SK-N-MC (cell line): ENCODE measurements around the gene CXCR2.
"Not testable (repeated sequence)": the region's sequence is repeated elsewhere in the genome, so short reads cannot be mapped to it uniquely, and the experiment has no call there.

Experiments
- DNase-seq: peaks from one replicate; pipeline ENCODE4 v3.0.0-alpha.2; 2011; ENCODE audit warnings: low read depth, low spot score
- H3K27ac ChIP-seq: fragments of 200-600 bp; sonication (generic); 2 replicates; pipeline ENCODE4 v1.5.1; 2016; ENCODE audit warnings: mixed run types
- H3K36me3 ChIP-seq: fragments of 200-600 bp; sonication (generic); 2 replicates; pipeline ENCODE4 v1.6.1; 2017; ENCODE audit warnings: antibody characterized with exemption, low read length, mixed read lengths; ENCODE audit not compliant: insufficient read depth
- H3K4me3 ChIP-seq: fragments of 200-600 bp; sonication (generic); 2 replicates; pipeline ENCODE4 v1.5.1; 2016
- H3K9ac ChIP-seq: fragments of 200-600 bp; sonication (generic); 2 replicates; pipeline ENCODE4 v1.8.0; 2017; ENCODE audit warnings: mixed run types, mixed read lengths; ENCODE audit not compliant: insufficient read length
- H3K9me3 ChIP-seq: fragments of 200-600 bp; sonication (generic); 2 replicates; pipeline ENCODE4 v1.6.1; 2017; ENCODE audit warnings: low read depth, mild to moderate bottlenecking, antibody characterized with exemption, low read length, moderate library complexity, mixed read lengths
- EZH2 ChIP-seq: fragments of 200-600 bp; sonication (generic); IDR thresholded peaks from one replicate; pipeline ENCODE4 v1.6.1; 2017; ENCODE audit warnings: antibody characterized with exemption
- FOXP2 ChIP-seq: optimal IDR thresholded peaks from 2 replicates; pipeline ENCODE3; 2011; ENCODE audit warnings: mild to moderate bottlenecking, moderate library complexity; ENCODE audit not compliant: insufficient read depth; ENCODE audit errors: extremely low read length, control extremely low read depth
- POLR2AphosphoS5 ChIP-seq: IDR thresholded peaks from 2 replicates; pipeline ENCODE4 v1.6.1; 2012; ENCODE audit warnings: mild to moderate bottlenecking, low read depth, low read length, borderline replicate concordance

The CXCR2 gene

GRCh38 chr2:218089259-218089658 lies 36.6 kb upstream of the CXCR2 start:
- TF ChIP-seq FOXP2 (no peak), POLR2AphosphoS5 (no peak), EZH2 (no peak)

GRCh38 chr2:218091746-218092145 lies 34.1 kb upstream of the CXCR2 start:
- H3K36me3 ChIP-seq = no peaks in the 10 kb centered on the region
- no peak overlapping the region for H3K9ac ChIP-seq
- TF ChIP-seq POLR2AphosphoS5 = no peak
- TF ChIP-seq FOXP2 = no peak
- no peak overlapping the region for H3K4me3 ChIP-seq
- H3K27ac ChIP-seq = no peak overlapping the region
- no peak for DNase-seq
- no peaks in the 10 kb centered on the region for H3K9me3 ChIP-seq

More at GRCh38 chr2:218089259-218089658, 36.6 kb upstream of the CXCR2 start:
- DNase-seq = no peak
- H3K9ac ChIP-seq = no peak overlapping the region
- no peak overlapping the region for H3K4me3 ChIP-seq
- H3K36me3 ChIP-seq = no peaks in the 10 kb centered on the region
- no peak overlapping the region for H3K27ac ChIP-seq
- no peaks in the 10 kb centered on the region for H3K9me3 ChIP-seq

- Histone ChIP-seq H3K9me3 (no peaks in the 10 kb centered on the region), H3K27ac (no peak overlapping the region), H3K9ac (no peak overlapping the region), H3K36me3 (no peaks in the 10 kb centered on the region), H3K4me3 (no peak overlapping the region)
- TF ChIP-seq POLR2AphosphoS5 = no peak
- TF ChIP-seq FOXP2 = no peak
- TF ChIP-seq EZH2 = no peak
- DNase-seq = no peak
Measured at GRCh38 chr2:218093879-218094278, 31.9 kb upstream of the CXCR2 start.

- no peak for DNase-seq
- TF ChIP-seq POLR2AphosphoS5 = no peak
- no peak for TF ChIP-seq FOXP2
- TF ChIP-seq EZH2 = no peak
- no peak overlapping the region for H3K27ac ChIP-seq
- no peak overlapping the region for H3K4me3 ChIP-seq
- no peaks in the 10 kb centered on the region for H3K36me3 ChIP-seq
- no peaks in the 10 kb centered on the region for H3K9me3 ChIP-seq
- no peak overlapping the region for H3K9ac ChIP-seq
Measured at GRCh38 chr2:218095853-218096252, 30.0 kb upstream of the CXCR2 start.

- Histone ChIP-seq H3K27ac (no peak overlapping the region), H3K9me3 (no peaks in the 10 kb centered on the region), H3K36me3 (no peaks in the 10 kb centered on the region), H3K9ac (no peak overlapping the region), H3K4me3 (no peak overlapping the region)
- TF ChIP-seq EZH2 (no peak), POLR2AphosphoS5 (no peak), FOXP2 (no peak)
- no peak for DNase-seq
Measured at GRCh38 chr2:218097975-218098374, 27.9 kb upstream of the CXCR2 start.

GRCh38 chr2:218108834-218109233 lies 17.0 kb upstream of the CXCR2 start:
- DNase-seq, H3K36me3 ChIP-seq, H3K9ac ChIP-seq, H3K27ac ChIP-seq, H3K9me3 ChIP-seq, H3K4me3 ChIP-seq: not testable (repeated sequence)

- not testable (repeated sequence) for H3K27ac ChIP-seq, H3K36me3 ChIP-seq, H3K4me3 ChIP-seq, DNase-seq, H3K9ac ChIP-seq, H3K9me3 ChIP-seq
Measured at GRCh38 chr2:218121789-218122188, 4.0 kb upstream of the CXCR2 start.

GRCh38 chr2:218122286-218122685 lies 3.5 kb upstream of the CXCR2 start:
- H3K9me3 ChIP-seq, DNase-seq, H3K4me3 ChIP-seq, H3K9ac ChIP-seq, H3K36me3 ChIP-seq, H3K27ac ChIP-seq: not testable (repeated sequence)

- no peaks in the 10 kb centered on the region for H3K9me3 ChIP-seq
- no peak overlapping the region for H3K27ac ChIP-seq
- no peak overlapping the region for H3K9ac ChIP-seq
- TF ChIP-seq EZH2 (no peak), FOXP2 (no peak), POLR2AphosphoS5 (no peak)
- no peaks in the 10 kb centered on the region for H3K36me3 ChIP-seq
- no peak for DNase-seq
- no peak overlapping the region for H3K4me3 ChIP-seq
Measured at GRCh38 chr2:218123986-218124385, 1.8 kb upstream of the CXCR2 start.

- Histone ChIP-seq H3K9me3 (no peaks in the 10 kb centered on the region), H3K27ac (no peak overlapping the region), H3K36me3 (no peaks in the 10 kb centered on the region), H3K9ac (no peak overlapping the region), H3K4me3 (no peak overlapping the region)
- DNase-seq = no peak
- no peak for TF ChIP-seq FOXP2
- TF ChIP-seq EZH2 = no peak
- no peak for TF ChIP-seq POLR2AphosphoS5
Measured at GRCh38 chr2:218125095-218125494, 733 bp upstream of the CXCR2 start.
